AG08395 (cell line): ENCODE measurements around the gene TOP2B.

Experiments used
- DNase-seq: peaks from one replicate; pipeline ENCODE4 v3.0.0; 2012; ENCODE audit warnings: mixed read lengths, low spot score

The TOP2B gene

DNA sequence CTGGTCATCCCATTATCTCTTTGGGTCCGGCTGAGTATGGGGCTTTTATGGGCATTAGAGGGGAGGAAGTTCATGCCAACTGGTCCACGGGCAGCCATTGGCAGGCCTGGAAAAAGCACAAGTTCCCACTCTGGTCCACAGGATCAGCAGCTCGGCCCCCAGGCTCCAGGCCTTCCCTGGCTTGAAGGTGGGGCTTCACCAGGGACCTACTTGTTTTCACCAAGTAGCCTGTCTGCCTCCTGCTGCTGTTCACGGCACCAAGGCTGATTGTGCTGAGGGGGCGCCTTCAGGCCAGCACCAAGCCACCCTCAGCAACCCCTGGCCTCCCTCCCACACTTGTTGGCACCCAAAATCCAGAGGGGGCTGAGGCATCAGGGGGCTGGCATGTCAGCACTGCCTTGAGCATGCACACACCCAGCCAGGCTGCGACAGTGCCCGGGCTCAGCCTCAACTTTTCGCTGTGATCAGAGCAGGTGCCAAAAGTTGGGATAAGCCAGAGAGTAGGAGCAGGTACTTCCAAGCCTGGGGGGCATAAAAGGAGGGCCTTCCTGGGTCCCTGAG, 9.1 kb upstream of the TOP2B start:
- DNase-seq: no peak

DNA sequence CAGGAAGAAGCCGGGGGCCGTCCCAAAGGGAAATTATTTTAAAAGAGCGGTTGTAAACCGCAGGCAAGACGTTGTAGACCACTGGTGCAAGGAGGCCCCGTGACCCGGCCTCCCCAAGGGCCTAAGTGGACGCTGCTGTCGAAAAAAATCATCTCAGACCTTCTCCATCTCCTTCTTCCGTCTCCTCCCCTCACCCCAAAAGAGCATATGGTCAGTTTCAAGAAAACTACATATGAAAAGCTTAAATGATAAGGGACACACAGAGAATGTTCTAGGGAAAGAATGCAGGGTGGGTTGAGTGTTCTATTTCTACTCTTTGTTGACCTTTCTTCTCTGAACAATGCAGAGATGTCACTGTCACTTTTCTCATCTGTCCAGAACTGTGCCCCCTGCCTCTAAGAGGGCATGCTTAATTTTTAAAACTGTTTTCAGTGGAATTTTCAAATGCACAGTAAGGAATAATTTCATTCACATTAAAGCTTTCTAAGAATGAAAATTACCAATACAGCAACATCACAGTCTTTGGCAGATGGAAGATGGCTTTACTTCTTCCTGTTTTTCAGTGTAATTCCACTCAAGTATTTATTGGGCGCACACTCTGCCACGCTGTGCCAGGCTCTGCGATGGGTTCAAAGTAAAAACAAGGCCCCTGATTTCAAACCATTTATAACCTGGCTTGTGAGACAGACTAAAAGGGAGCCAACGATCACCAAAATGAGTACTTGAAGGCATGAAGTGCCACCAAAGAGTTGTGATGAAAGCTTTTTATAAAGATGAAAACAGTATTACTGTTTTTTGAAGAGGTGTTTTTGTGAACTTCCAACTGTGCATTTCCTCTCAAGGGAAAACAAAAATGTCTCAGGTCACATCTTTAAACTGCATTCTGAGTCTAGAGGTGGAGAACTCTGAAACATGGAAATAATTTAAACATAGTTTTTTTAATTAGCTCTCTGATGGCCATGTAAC, 891 bp upstream of the TOP2B start:
- peak; percentile 49 for DNase-seq

DNA sequence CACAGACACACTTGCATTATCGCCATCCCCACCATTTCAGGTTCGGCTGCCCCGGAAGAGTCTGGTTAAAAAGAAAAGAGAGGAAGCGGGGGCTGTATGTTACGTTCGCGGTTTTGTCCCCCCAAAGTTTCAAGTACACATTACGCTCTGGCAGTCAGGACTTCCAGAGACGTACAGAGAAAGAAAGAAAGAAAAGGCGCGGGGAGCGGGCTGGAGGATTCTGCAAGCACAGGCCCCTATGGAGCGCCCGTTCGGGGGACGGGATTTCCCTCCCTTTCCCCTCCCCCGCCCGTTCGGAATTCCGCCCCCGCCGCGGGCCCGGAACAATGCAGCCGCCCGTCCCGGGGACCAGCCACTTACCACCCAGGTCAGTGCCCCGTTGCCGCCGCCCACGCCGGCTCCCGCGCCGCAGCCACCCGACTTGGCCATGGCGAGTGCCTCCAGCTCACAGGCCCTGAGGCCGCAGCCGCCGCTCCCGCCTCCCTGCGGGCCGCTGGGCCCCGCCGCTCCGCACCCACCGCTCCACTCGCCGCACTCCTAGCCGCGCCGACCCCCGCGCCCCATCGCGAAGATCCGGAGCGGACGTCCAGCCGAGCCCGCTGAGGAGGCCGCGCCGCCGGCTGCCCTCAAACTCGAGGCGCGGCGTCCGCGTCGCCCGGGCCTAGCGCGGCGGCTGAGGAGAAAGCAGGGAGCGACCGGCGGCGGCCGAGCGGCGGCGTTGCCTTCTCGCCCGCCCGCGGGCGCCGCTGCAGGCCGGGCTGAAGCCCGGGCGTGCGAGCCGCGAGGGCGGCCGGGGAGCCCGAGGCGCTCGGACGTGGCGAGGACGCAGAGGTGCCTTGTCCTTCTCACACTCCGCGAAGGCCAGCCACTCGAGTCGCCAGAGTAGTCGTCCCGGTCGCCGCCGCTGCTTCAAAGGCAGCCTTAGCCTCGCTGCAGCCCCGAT, 567 bp downstream of the TOP2B start:
- peak; percentile 51 for DNase-seq

- no peak for DNase-seq
These were observed 1.3 kb downstream of the TOP2B start for GRCh38 chr3:25663347-25663868.

GRCh38 chr3:25662736-25663320, 1.9 kb downstream of the TOP2B start:
- DNase-seq: no peak

- no peak for DNase-seq
These were observed 2.8 kb downstream of the TOP2B start for GRCh38 chr3:25661694-25662437.

- no peak for DNase-seq
These were observed 5.9 kb downstream of the TOP2B start for GRCh38 chr3:25658836-25659235.

DNA sequence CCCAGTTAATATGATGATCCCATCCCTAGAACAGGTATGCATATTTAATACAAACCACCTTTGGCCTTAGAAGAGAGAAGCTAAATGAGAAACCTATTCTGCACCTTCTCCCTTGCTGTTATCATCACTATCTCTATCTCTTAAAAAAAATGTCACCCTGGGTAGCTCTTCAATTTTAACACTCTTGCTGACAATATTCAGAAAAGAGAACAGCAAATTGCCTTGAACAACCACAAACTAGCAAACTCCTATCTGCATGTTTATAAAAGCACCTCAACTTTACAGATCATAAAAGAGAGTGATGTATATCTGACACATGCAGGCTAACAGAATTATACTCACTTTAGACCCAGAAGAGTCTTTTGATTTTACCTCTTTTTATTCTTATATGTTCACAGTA, 7.4 kb downstream of the TOP2B start:
- DNase-seq: no peak

DNA sequence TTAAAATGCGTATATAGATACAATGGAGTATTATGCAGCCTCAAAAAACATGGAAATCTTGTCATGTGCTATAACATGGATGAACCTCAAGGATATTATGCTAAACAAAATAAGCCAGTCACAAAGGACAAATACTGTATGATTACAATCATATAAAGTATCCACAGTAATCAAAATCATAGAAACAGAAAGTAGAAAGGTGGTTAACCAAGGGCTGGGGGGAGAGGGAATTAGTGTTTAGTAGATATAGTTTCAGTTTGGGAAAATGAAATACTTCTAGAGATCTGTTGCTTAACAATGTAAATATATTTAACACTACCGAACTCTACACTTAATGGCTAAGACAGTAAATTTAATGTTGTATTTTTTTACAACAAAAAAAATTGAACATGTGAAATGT, 9.0 kb downstream of the TOP2B start:
- DNase-seq: no peak

DNA sequence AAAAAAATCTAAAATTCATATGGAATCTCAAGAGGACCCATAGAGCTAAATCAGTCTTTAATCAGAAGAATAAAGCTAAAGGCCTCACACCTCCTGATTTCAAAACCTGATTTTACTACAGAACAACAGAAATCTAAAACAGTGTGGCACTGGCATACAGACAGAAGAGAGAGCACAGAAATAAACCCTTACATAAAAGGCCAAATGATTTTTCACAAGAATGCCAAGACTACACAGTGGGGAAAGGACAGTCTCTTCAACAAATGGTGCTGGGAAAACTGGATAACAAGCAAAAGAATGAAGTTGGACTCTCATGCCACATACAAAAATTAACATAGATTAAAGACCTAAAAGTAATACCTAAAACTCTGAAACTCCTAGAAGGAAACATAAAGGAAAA, 10.1 kb downstream of the TOP2B start:
- DNase-seq: no peak

DNA sequence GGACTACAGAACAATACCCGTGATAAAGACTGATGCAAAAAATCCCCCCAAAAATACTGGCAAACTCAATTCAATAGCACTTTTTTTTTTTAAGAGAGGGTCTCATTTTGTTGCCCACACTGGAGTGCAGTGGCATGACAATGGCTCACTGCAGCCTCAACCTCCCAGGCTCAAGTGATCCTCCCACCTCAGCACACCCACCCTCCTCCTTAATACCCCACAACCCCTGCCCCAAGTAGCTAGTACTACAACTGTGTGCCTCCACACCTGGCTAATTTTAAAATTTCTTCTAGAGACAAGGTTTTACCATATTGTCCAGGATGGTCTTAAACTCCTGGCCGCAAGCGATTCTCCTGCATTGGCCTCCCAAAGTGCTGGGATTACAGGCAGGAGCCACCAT, 11.4 kb downstream of the TOP2B start:
- no peak for DNase-seq

DNA sequence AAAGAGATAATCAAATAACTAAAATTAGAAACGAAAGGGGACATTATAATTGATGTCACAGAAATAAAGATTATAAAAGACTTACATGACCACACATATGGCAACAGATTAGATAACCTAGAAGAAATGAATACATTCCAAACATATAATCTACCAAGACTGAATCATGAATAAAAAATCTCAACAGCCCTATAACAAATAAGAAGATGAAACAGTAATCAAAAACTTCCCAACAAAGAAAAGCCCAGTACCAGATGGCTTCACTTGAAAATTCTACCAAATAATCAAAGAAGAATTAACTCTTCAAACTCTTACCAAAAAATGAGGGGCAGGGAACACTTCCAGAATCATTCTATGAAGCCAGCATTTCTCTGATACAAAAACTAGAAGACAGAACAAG, 11.8 kb downstream of the TOP2B start:
- peak; percentile 4 for DNase-seq

GRCh38 chr3:25648925-25649830, 15.5 kb downstream of the TOP2B start:
- DNase-seq: no peak

- peak; percentile 76 for DNase-seq
These were observed 16.6 kb downstream of the TOP2B start for GRCh38 chr3:25648107-25648535.

- DNase-seq: no peak
These were observed 29.7 kb downstream of the TOP2B start for GRCh38 chr3:25635038-25635437.

- DNase-seq: no peak
These were observed 30.8 kb downstream of the TOP2B start for GRCh38 chr3:25633919-25634318.

DNA sequence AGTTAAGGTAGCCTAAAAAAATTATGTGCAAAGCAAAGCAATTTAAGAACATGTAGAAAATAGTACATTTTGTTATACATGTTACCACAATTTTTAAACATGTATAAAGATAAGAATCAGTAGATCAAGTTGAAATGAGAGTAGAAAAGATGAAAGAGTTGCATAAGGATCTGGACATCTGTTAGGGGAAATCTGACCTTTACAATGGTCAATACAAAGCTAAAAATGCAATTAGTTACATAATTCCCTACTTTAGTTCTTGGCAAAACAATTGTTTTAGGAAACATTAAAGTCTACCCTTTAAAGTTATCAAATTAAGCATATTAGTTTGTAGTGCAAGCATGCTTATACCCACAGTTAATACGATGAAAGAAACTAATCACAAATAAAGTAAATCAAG, 32.7 kb downstream of the TOP2B start:
- DNase-seq: no peak

- DNase-seq: no peak
These were observed 43.6 kb downstream of the TOP2B start for GRCh38 chr3:25621087-25621486.

DNA sequence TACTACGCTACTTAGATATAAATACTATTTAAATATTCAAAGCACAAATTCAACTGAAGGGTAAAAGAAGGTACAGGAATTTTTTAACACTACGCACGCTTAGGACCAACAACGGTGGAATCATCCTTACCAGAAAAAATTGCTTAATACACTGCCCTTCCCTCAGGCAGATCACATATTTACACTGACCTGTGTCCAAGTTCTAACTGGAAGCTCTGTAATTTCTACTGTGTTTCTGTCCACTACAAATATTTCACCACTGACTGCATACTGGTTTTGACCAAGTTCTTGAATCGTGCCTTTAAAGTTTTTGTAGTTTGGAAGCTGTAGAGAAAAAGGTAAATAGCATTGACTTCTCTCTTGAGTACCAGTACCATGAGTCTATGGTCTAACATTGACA, 44.2 kb downstream of the TOP2B start:
- DNase-seq: no peak

- no peak for DNase-seq
These were observed 45.3 kb downstream of the TOP2B start for GRCh38 chr3:25619382-25619781.
